Left lung (tissue), 10 donors: ENCODE data around the gene EPYC. TPM values are rescaled to one million over a fixed set of nuclear protein-coding genes. Genes with fewer than 3 reads are reported as not detected.

Source experiments
- ATAC-seq: fragments of 200-7000 bp; cut with Tn5 transposase; one replicate; pipeline ENCODE4 v1.9.1; 2020; ENCODE audit warnings: moderate library complexity
- DNase-seq, 4 donors: peaks; one replicate each; pipeline ENCODE4 v3.0.0-alpha.2; 2013 to 2020
- H3K27ac ChIP-seq, 2 donors: fragments of 200-600 bp; sonication (generic) in 1 of 2; one replicate each; pipeline versions ENCODE4 v1.5.0 to v1.8.0; 2020 to 2021
- H3K27me3 ChIP-seq, 2 donors: fragments of 200-600 bp; sonication (generic) in 1 of 2; one replicate each; pipeline versions ENCODE4 v1.5.0 to v1.8.0; 2020 to 2021
- H3K36me3 ChIP-seq, 2 donors: fragments of 200-600 bp; sonication (generic) in 1 of 2; one replicate each; pipeline versions ENCODE4 v1.5.0 to v1.8.0; 2020 to 2021
- H3K4me1 ChIP-seq, 2 donors: fragments of 200-600 bp; one replicate each; pipeline ENCODE4 v1.8.0; 2021
- H3K4me3 ChIP-seq, 2 donors: fragments of 200-600 bp; sonication (generic) in 1 of 2; one replicate each; pipeline versions ENCODE4 v1.5.0 to v1.8.0; 2020 to 2021; ENCODE audit warnings: mild to moderate bottlenecking in 1 of 2
- H3K9me3 ChIP-seq, 2 donors: fragments of 200-600 bp; sonication (generic) in 1 of 2; one replicate each; pipeline versions ENCODE4 v1.5.0 to v1.8.0; 2020 to 2021
- intact Hi-C, 2 donors: fragments of 100-400 bp; cut with DNase I; formaldehyde crosslinking; loops; one replicate each; pipeline versions ENCODE4 v1.11.2 to v1.14.2; 2022
- polyA plus RNA-seq, 6 donors: library from polyadenylated mRNA; unstranded; fragments of 120-200 nt; gene quantifications; one replicate each; pipeline ENCODE4 v1.2.1, GENCODE V29; 2013; ENCODE audit not compliant: insufficient read length in 6 of 6
- total RNA-seq, 2 donors: library from RNA; stranded (reverse); fragmentation: NEBNext Ultra II Directional; extraction: Animal tissue kit (Norgen Biotek cat#: 25700); gene quantifications; one replicate each; pipeline ENCODE4 v1.2.1, GENCODE V29; 2021
- TF ChIP-seq, protein P1 (sequence below), 2 donors: fragments of 200-600 bp; sonication (generic) in 1 of 2; IDR thresholded peaks; one replicate each; pipeline versions ENCODE4 v1.5.0 to v1.8.0; 2021; ENCODE audit warnings: antibody characterized with exemption in 2 of 2
- donor health status: DM: no; HTN: yes; CAD: no.
- donor health status: DM: no; HTN: no; CAD: no.

EPYC gene
- total and polyA plus RNA-seq, 8 donors, result 0.13 to 0.47 (median 0.15) TPM; not detected in 5

DNA sequence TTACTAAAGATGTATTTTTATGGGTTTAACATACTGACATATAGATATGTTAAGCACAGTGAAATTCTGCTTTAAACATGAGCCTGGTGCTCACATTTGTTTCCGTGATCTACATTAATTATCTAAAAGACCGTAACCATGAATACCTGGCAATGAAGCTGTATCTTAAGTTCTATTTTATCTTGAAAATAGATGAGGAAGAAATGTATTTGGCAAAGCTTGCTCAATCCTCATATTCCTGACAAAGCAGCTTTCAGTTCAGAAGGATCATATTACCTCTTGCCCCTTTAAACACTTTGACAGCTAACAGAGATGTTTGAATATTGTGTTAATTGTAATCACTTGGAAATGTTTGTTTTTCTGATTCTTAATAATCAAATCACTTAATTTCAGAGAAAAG is 9.8 kb downstream of the EPYC start:
- TF ChIP-seq, protein P1, sequence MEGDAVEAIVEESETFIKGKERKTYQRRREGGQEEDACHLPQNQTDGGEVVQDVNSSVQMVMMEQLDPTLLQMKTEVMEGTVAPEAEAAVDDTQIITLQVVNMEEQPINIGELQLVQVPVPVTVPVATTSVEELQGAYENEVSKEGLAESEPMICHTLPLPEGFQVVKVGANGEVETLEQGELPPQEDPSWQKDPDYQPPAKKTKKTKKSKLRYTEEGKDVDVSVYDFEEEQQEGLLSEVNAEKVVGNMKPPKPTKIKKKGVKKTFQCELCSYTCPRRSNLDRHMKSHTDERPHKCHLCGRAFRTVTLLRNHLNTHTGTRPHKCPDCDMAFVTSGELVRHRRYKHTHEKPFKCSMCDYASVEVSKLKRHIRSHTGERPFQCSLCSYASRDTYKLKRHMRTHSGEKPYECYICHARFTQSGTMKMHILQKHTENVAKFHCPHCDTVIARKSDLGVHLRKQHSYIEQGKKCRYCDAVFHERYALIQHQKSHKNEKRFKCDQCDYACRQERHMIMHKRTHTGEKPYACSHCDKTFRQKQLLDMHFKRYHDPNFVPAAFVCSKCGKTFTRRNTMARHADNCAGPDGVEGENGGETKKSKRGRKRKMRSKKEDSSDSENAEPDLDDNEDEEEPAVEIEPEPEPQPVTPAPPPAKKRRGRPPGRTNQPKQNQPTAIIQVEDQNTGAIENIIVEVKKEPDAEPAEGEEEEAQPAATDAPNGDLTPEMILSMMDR (IDR thresholded peaks at IDR 0.05), result no peak
- H3K4me3 ChIP-seq, result no peak overlapping the region
- peak overlapping the region in 1 of 2 donors; percentile 10 for H3K27ac ChIP-seq
- intact Hi-C loops, result no loop called here
- no peak for ATAC-seq
- H3K9me3 ChIP-seq, result no peaks in the 10 kb centered on the region
- H3K36me3 ChIP-seq, result no peaks in the 10 kb centered on the region
- no peaks in the 10 kb centered on the region for H3K4me1 ChIP-seq
- DNase-seq, result peak in 1 of 4 donors; percentile 51
- H3K27me3 ChIP-seq, result no peaks in the 10 kb centered on the region

DNA sequence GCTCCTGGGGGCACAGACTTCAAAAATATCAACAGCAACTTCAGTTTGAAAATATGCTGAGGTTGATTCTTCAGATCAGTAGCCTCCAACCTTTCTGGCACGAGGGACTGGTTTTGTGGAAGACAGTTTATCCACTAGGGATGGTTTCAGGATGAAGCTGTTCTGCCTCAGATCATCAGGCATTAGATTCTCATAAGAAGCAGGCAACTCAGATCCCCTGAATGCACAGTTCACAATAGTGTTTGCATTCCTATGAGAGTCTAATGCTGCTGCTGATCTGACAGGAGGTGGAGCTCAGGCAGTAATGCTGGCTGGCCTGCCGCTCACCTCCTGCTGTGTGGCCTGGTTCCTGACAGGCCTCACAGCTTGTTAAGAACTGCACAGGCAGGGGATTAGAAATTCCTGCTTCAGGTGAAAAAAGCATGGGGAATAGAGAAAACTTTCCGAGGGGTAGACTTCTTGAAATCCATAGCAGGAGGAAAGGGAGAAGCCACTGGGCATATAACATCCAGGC is 12.8 kb downstream of the EPYC start:
- H3K4me1 ChIP-seq, result no peaks in the 10 kb centered on the region
- no peak overlapping the region for H3K27ac ChIP-seq
- H3K27me3 ChIP-seq, result no peaks in the 10 kb centered on the region
- DNase-seq (no peak), ATAC-seq (no peak)
- no peak overlapping the region for H3K4me3 ChIP-seq
- H3K9me3 ChIP-seq, result no peaks in the 10 kb centered on the region
- TF ChIP-seq, protein P1 (IDR thresholded peaks at IDR 0.05), result no peak
- intact Hi-C loops, result no loop called here
- no peaks in the 10 kb centered on the region for H3K36me3 ChIP-seq

DNA sequence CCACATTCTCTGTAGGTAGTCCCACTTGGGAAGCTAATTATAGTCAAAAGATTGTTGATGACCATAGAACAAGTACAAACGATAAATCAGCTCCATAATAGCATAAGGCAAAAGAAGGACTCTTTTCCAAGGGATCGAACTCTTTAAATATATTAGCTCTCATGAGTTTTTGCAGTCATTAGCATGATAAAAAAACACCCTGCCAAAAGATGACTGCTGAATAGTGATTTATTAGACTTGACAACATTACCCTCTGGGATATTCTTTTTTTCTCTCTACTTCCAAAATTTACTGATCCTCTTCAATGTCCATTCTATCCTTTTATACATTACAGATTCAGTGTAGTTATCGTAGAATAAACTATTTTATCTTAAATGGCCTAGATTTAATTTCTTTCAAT is 14.2 kb downstream of the EPYC start:
- ATAC-seq (no peak), DNase-seq (no peak)
- Histone ChIP-seq H3K4me3 (no peak overlapping the region), H3K4me1 (no peaks in the 10 kb centered on the region), H3K27ac (no peak overlapping the region), H3K36me3 (no peaks in the 10 kb centered on the region), H3K27me3 (no peaks in the 10 kb centered on the region), H3K9me3 (no peaks in the 10 kb centered on the region)
- intact Hi-C loops, result no loop called here
- TF ChIP-seq, protein P1 (IDR thresholded peaks at IDR 0.05), result no peak

DNA sequence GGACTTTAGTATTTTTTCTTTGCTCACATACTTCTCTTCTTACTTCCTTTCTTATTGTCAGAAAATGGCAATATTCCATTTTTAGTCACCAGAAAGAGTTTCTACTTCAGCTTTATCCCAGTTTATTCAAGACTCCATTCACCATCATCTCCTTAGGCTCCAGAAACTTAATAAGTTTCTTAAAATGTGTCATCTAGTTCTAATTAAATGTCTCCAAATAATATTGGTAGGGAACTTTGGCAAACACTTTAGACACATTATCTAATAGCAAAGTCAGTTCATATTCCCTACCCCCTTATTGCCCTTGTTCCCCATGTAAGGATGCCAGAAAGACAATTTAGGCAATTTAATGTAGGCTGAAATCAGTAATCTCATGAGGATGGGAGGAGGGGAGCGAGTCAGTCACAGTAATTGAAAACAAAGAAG is 15.1 kb downstream of the EPYC start:
- Histone ChIP-seq H3K9me3 (no peaks in the 10 kb centered on the region), H3K27ac (no peak overlapping the region), H3K4me3 (no peak overlapping the region), H3K36me3 (no peaks in the 10 kb centered on the region), H3K27me3 (no peaks in the 10 kb centered on the region), H3K4me1 (no peaks in the 10 kb centered on the region)
- TF ChIP-seq, protein P1 (IDR thresholded peaks at IDR 0.05), result no peak
- intact Hi-C loops, result no loop called here
- DNase-seq (no peak), ATAC-seq (no peak)

DNA sequence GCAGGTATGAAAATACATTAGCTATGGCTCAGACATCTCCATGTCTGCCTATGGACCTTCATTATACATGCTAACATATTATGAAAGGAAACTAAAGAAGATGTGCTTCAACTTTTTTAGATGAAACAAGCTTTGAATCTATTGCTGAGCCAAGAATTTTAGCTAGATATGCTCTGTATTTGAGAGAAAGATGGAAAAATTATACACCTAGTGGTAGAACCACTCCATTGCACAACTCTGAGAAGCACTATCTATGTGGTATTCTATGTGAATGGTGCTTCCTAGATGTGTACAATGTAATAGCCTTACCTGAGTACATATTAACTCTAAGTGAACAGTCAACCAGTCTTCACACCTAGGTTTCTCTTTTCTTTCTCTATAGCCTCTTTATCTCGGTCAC is 17.3 kb downstream of the EPYC start:
- TF ChIP-seq, protein P1 (IDR thresholded peaks at IDR 0.05), result no peak
- intact Hi-C loops, result no loop called here

More for the DNA sequence above, 17.3 kb downstream of the EPYC start:
- ATAC-seq, result no peak
- Histone ChIP-seq H3K9me3 (no peaks in the 10 kb centered on the region), H3K4me1 (no peaks in the 10 kb centered on the region), H3K27ac (no peak overlapping the region), H3K27me3 (no peaks in the 10 kb centered on the region), H3K4me3 (no peak overlapping the region), H3K36me3 (no peaks in the 10 kb centered on the region)
- no peak for DNase-seq
